ENCODE data around the gene LY6G6D.
A peak's percentile ranks its signal among the peaks of the same experiment; 100 is the strongest.

The LY6G6D gene

DNA sequence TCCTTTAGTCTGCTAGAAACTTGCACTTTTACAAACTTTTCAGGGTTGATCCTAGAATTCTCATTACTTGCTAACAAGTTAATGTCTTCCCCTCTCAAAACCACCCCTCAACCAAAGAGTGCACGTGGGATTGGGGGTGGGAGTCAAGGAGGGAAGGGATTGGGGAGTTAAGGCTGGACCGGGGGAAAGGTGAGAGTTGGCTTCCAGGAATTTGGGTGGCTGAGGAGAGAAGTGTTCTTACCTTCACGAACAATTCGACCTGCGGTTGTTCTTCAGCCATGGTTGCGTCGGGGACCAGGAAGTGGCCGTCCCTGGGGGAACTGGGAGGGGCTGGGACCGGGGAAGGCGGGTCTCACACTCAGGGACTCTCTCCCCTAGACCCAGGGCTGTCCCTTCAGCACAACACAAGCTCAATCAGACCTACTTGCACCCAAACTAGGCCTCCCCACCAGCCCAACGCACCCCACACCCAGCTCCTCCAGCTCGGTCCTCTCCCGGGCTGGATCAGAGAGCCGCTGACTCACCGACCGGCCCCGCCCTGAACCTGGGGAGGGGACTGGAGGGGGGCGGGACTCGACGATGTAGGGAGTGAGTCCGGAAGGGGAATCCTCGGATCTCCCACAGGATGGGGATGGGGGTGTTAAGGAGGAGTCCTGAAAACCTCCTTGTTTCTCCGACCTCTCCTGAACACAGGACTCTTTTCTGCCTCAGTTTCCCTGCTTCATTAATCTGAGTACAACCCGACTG is 21.0 kb downstream of the LY6G6D start, which contains the start of gene CLIC1:
CLIC1 (minus strand) TSS at position 510 of the 747 bp plus-strand sequence; CDS start at position 280, 230 bp downstream.
- peak; percentile 56 for DNase-seq (ENCODE audit: low read depth)

DNA sequence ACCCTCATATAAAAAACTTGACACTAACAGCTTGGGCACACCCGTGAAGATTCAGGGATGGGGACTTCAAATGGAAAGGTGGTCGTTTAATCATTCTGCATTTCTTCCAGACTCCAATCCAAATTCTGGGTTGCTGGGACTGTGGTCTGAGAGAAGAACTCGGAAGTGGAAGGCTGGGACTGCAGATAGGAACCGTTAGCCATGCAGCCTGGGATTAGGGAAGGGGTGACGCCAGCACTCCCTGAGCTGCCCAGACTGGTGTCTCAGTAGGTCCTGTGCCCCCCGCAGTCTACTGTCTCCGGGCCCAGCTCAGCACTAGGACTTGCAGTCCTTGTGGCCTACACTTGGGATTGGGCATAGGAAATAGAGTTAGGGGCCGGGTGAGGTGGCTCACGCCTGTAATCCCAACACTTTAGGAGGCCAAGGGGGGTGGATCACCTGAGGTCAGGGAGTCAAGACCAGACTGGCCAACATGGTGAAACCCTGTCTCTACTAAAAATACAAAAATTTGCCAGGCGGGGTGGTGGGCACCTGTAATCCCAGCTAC is 21.7 kb downstream of the LY6G6D start:
- DNase-seq (ENCODE audit: low read depth): no peak

DNA sequence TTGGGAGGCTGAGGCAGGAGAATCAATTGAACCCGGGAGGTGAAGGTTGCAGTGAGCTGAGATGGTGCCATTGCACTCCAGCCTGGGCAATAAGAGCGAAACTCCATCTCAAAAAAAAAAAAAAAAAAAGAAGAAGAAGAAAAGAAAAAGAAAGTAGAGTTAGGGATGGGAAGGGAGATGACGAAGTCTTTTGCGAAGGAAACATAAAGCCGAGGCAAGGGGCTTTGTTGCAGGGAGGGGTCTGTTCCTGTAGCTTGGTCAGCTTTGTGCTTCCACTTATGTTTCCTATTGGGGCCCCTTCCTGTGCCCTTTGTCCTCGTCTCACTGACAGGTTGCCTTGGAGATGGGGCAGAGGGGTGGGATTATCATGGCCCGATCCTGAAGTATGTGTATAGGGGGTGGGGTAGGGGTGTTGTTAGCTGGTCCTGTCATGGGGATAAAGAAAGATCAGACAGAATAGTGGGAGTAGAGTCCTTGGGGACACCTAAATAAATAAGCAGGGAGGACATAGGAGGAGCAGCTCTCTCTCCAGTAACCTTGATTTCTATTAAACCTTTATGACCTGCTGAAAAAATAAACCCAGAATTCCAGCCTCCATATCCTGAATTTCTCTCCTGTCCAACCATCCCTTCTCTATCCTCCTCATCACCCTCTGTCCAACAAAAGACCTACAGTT is 22.3 kb downstream of the LY6G6D start:
- DNase-seq (ENCODE audit: low read depth): no peak

- peak; percentile 45 for DNase-seq (ENCODE audit: low read depth)
Observed at GRCh38 chr6:31737991-31738979, 23.1 kb downstream of the LY6G6D start.

DNA sequence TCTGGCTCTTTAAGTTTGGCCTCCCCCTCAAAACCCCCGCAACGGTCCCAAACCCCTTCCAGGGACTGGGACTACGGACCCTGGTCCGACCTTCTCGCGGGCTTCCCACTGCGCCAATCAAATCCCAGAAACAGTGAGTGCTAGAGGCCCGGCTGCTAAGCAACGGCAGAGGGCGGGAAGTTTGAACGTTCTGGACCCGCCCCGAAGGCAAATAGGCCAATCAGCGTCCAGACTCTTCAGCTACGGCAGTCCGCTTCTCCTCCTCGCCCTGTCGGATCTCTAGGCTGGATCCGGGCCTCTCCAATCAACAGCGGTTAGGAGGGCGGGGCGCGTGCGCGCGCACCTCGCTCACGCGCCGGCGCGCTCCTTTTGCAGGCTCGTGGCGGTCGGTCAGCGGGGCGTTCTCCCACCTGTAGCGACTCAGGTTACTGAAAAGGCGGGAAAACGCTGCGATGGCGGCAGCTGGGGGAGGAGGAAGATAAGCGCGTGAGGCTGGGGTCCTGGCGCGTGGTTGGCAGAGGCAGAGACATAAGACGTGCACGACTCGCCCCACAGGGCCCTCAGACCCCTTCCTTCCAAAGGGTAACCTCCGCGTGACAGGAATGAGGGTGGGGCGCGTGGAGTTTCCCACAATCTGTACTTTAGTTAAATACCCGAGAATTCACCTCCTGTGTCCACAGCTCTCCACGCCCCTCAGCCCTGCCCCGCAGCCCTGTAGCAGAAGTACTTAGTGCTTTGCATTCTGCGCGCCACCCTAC is 24.7 kb downstream of the LY6G6D start, which contains the start of gene MSH5:
MSH5 (plus strand) TSS at position 367 of the 758 bp plus-strand sequence. CDS start 462 bp downstream, outside the sequence.
- DNase-seq (ENCODE audit: low read depth): peak; percentile 90

DNA sequence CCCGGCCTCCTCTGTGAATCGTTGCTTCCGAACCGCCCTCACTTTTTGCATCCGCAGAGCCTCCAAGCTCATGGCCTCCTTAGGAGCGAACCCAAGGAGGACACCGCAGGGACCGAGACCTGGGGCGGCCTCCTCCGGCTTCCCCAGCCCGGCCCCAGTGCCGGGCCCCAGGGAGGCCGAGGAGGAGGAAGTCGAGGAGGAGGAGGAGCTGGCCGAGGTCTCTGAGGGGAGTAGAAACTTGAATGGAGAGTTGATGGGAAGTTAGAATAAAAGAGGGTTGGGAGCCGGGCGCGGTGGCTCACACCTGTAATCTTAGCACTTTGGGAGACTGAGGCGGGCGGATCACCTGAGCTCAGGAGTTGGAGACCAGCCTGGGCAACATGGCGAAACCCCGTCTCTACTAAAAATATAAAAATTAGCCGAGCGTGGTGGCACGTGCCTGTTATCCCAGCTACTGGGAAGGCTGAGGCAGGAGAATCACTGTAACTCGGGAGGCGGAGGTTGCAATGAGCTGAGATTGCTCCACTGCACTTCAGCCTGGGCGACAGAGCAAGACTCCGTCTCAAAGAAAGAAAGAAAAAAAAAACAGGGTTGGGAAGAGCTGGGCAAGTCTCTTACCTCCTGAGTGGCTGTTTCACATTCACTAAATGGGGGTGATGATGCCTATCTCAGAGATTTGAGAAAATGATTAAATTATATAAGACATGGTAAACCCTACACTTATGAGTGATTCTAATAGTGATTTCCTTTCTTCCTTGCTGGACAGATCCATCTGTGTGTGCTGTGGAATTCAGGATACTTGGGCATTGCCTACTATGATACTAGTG is 25.5 kb downstream of the LY6G6D start:
- DNase-seq (ENCODE audit: low read depth): no peak

GRCh38 chr6:31741815-31742214 is 26.7 kb downstream of the LY6G6D start:
- DNase-seq (ENCODE audit: low read depth): no peak

GRCh38 chr6:31742894-31743293 is 27.7 kb downstream of the LY6G6D start:
- DNase-seq (ENCODE audit: low read depth): no peak

GRCh38 chr6:31744422-31744821 is 29.3 kb downstream of the LY6G6D start:
- DNase-seq (ENCODE audit: low read depth): no peak

GRCh38 chr6:31749301-31750036 is 34.3 kb downstream of the LY6G6D start:
- no peak for DNase-seq (ENCODE audit: low read depth)

- DNase-seq (ENCODE audit: low read depth): no peak
Observed at GRCh38 chr6:31750411-31751022, 35.4 kb downstream of the LY6G6D start.

DNA sequence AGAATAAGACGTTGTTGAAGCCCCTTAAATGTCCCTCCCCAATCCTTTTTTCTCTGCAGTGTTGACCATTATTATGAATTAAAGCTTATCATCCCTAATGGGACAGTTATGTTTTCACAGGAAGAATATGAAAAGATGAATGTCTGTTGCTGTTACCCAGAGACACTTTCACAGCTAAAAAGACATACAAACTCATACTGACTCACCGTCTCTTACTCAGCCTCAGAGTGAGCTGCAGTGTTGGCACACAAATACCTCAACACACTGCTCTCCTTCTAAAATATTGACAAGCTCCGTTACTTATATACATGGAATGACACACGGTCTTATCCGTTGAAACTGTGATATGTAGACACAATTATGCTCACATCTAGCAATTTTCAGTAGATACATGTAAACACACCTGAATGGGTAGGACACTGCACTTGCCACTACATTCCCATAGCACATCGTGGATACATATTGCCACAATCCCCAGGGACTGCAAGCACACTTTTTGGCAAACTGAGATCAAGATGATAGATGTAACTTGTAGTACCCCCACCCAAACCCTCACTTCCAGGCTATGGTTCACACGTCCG is 37.7 kb downstream of the LY6G6D start:
- no peak for DNase-seq (ENCODE audit: low read depth)

DNA sequence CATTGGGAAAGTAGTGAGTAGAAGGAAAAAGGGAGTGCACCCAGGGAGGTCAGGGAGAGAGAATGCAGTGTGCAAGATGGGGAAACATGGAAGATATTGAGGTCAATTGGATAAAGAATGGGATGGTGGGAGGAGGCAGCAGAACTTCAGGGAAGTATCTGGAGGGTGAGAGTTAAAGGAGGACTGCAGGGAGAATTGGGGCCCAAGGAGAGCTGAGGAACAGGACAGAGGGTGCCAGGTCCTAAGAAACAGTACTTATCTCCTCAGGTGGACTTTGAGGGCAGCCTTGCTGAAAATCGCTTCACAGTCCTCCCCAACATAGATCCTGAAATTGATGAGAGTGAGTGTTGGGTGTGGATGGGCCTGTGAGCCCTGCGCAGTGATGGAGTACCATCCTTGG is 43.1 kb downstream of the LY6G6D start:
- DNase-seq (ENCODE audit: low read depth): no peak

DNA sequence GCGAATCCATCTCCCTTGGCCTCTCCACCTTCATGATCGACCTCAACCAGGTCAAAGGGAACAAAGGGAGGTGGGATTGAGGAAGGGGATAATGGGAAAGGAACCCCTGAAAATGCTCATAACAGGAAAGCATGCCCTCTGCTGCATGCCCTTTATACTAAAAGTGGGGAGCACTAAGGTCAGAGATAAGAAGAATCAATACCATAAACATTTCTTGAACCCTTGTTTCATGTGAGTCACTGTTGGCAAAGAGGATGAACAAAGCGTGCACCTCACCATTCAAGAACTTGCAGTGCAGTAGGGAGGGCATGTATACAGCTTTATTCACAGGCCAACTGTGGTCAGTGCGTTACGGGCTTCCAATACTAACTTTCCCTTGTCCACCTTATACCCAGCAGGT is 45.6 kb downstream of the LY6G6D start:
- no peak for DNase-seq (ENCODE audit: low read depth)

DNA sequence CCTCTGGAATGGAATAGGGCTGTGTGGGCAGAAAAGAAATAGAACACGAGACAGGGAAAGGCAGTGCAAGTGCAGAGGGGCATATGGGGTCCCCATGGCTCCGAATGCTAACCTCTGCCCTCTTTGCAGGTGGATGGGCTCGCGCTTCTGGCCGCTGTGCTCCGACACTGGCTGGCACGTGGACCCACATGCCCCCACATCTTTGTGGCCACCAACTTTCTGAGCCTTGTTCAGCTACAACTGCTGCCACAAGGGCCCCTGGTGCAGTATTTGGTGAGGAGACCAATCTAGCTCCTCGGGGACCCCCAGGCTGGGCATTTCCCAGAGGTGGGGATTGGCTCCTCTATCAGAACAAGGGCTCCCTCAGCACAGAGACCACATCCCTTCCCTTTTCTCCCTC is 46.2 kb downstream of the LY6G6D start:
- no peak for DNase-seq (ENCODE audit: low read depth)

DNA sequence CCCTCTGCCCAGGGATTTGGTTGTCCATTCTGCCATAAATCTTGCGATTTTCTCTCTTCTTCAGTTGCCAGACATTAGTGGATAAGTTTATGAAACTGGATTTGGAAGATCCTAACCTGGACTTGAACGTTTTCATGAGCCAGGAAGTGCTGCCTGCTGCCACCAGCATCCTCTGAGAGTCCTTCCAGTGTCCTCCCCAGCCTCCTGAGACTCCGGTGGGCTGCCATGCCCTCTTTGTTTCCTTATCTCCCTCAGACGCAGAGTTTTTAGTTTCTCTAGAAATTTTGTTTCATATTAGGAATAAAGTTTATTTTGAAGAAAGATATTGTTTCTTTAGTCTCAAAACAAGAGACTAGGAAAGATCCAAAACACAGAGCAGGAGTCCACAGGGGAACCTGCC is 47.2 kb downstream of the LY6G6D start, which contains the start of gene SAPCD1:
SAPCD1 (plus strand) TSS at position 301 of the 400 bp plus-strand sequence. CDS start 399 bp downstream, outside the sequence.
- no peak for DNase-seq (ENCODE audit: low read depth)

DNA sequence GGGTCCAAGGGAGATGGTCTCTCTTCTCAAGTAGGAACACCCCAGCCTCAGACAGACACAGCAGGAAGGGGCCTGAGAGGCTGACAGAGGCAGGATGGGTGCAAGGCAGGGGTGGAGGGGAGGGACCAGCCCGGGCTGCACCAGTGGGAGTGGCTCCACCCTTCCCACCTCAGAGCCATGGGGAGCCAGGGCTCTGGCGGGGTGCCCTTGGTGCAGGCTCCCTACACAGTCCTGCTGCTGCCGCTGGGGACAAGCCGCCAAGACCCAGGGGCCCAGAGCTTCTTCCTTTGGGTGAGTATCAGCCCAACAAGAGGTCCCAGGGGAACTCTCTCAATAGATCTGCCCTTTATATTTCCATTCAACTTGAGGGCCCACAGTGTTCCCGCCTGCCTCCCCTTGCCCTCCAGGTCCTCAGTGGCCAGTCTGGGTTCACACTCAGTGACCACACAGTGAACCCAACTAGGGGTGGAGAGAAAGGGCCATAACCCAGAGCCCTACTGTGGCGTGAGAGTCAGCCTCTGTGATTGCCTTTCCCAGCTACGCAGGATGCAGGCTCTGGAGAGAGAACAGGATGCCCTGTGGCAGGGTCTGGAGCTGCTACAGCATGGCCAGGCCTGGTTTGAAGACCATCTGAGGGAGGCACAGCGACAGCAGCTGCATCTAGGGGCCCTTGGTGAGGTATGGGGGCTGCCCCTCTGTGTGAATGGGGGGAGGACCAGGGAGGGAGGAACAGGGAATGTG is 47.9 kb downstream of the LY6G6D start:
- no peak for DNase-seq (ENCODE audit: low read depth)

- no peak for DNase-seq (ENCODE audit: low read depth)
Observed at GRCh38 chr6:31763619-31763940, 48.4 kb downstream of the LY6G6D start.
